ENCODE measurements around the gene FOXA3.

Gene FOXA3

DNA sequence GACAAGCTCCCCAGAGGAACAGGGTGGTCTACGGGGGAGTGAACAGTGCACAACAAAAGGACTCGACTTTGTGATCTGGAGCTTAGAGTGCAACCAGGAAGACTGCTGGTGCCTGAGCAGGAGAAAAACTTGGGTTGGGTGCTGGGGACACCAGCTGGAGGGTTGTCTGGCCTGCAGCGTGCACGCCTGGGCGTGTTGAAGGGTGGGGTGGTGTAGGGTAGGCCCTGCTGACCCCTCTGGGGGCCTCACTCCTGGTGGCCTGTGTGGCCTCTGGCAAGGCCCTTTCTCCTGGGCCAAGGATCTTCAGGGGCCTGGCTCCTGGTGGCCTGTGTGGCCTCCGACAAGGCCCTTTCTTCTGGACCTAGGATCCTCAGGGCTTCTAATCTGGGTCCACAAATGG, 44.4 kb upstream of the FOXA3 start:
- TF ChIP-seq, protein P1, sequence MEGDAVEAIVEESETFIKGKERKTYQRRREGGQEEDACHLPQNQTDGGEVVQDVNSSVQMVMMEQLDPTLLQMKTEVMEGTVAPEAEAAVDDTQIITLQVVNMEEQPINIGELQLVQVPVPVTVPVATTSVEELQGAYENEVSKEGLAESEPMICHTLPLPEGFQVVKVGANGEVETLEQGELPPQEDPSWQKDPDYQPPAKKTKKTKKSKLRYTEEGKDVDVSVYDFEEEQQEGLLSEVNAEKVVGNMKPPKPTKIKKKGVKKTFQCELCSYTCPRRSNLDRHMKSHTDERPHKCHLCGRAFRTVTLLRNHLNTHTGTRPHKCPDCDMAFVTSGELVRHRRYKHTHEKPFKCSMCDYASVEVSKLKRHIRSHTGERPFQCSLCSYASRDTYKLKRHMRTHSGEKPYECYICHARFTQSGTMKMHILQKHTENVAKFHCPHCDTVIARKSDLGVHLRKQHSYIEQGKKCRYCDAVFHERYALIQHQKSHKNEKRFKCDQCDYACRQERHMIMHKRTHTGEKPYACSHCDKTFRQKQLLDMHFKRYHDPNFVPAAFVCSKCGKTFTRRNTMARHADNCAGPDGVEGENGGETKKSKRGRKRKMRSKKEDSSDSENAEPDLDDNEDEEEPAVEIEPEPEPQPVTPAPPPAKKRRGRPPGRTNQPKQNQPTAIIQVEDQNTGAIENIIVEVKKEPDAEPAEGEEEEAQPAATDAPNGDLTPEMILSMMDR (IDR thresholded peaks at IDR 0.05; ENCODE audit: extremely low read depth, missing control alignments): no peak
- no peak for DNase-seq (ENCODE audit: low spot score)

DNA sequence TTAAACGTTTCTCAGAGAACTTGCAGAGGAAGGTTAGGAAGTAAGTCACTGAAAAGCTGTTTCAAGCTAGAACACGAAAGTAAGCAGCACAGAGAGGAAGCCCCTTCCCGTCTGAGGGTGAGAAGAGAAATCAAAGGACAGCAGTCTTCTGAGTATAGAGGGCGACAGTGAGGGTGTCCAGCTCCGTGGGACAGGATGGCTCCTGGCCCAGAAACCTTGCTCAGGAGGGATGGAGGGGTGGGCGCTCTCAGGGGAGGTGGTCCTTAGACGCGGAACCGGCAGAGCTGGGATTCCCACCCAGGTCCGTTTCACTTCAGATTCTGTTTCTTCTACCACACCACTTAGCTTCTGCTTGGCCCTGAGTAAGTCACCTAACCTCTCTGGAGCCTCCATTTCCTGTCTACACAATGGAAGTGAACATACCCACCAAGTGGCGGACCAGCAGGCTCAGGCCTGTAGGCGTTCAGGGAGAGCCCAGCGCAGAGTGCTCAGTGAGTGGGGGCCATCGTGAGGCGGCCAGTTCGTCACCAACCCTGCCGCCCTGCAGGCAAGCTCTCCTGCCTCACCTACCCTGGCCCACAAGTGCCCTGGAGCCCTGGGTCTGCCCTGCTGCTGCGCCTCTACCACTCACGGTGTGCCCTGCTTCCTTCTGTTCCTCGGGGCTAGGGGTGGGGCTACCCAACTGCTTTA, 43.6 kb upstream of the FOXA3 start:
- no peak for DNase-seq (ENCODE audit: low spot score)
- TF ChIP-seq, protein P1 (IDR thresholded peaks at IDR 0.05; ENCODE audit: extremely low read depth, missing control alignments): no peak

DNA sequence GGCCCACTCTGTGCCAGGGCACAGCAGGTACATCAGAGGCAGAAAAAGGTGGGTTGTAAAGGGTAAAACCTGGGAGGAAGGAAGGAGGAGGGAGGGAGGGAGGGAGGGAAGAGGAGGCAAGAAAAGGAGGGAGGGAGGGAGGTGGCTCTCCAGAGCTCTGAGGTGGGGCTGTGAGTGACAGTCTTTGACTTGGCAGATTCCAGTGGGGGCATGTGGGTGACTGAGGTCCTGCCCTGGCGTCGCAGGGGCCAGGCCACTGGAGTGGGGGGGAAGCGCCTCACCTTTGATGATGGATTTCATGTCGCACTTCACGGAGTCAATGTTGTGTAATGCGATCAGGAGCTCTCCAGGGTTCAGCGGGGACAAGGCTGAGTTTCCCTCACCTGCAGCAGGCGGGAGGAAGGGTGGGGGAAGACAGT, 43.0 kb upstream of the FOXA3 start:
- TF ChIP-seq, protein P1 (IDR thresholded peaks at IDR 0.05; ENCODE audit: extremely low read depth, missing control alignments): no peak
- DNase-seq (ENCODE audit: low spot score): no peak

DNA sequence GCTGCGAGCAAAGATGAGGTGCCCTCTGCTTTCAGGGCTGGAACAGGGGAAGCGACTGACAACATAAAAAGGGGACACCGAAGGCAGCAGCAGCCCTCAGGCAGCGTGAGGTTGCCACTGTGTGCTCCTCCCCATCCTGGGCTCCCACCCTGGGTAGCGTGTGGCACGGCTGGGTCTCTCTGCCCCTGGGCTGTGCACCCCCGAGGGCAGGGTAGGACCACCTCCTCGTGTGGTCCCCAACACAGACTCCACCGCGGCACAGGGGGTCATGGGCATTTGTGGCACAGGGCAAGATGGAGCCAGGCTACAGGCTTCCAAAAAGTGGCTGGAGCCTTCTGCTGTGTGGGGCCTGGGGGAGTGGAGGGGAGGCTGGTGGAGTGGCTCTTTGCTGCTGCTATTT, 42.6 kb upstream of the FOXA3 start:
- TF ChIP-seq, protein P1 (IDR thresholded peaks at IDR 0.05; ENCODE audit: extremely low read depth, missing control alignments): no peak
- no peak for DNase-seq (ENCODE audit: low spot score)

DNA sequence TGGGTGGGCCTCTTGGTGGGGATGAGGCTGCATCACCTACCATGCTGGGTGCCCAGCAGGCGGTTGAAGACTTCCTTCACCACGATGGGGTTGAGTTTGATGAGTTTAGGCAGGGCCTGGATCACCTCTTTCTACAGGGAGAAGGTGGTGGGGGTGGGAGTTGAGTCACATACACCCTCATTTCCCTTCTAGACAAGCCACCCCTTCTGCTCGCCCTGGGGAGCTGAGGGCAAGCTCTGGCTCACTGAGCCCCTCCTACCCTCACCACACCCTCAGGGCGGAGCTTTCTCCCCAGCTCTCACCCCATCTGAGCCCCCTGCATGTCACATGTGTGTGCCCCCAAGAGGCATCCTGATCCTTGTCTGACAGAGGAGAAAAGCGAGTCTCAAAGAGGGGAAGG, 41.4 kb upstream of the FOXA3 start:
- DNase-seq (ENCODE audit: low spot score): no peak
- TF ChIP-seq, protein P1 (IDR thresholded peaks at IDR 0.05; ENCODE audit: extremely low read depth, missing control alignments): no peak

DNA sequence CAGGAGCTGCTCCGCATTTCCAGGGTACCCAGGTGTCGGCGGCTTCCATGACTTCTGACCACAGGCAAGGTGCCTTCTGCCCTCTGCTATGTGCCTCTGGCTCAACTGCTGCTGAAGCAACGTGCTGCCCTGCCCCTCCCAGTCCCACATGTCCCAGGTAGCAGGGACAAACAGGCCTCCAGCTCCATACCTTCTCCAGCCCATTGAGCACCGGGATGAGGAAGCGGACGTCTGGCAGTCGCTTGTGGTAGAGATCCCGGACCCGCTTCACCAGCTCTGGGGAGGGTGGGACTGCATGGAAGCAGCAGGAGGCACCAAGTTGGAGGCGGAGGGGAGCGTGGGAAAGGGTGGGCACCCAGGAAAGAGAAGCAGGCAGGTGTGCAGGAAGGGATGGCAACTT, 40.9 kb upstream of the FOXA3 start:
- TF ChIP-seq, protein P1 (IDR thresholded peaks at IDR 0.05; ENCODE audit: extremely low read depth, missing control alignments): no peak
- DNase-seq (ENCODE audit: low spot score): no peak

DNA sequence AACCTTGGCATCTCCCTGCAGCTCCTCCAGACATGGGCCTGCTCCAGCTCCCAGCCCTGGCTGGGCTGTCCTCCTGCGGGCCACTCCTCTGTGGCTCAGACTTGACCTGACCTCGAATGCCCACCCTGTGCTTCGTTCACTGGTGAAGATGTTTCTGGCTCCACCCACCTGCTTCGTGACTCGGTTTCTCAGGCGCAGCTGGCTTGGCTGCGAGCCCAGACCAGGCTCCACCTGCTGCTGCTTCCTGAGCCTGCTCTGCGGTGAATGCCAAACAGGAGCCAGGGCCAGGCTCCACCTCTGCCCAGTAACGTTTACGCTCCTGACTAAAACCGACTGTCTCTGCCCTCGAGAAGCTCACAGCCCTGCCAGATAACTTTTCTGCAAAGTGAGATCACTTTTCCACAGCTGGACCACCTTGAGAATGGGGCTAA, 40.1 kb upstream of the FOXA3 start:
- no peak for DNase-seq (ENCODE audit: low spot score)
- TF ChIP-seq, protein P1 (IDR thresholded peaks at IDR 0.05; ENCODE audit: extremely low read depth, missing control alignments): no peak
